C4-2B (cell line): ENCODE data around the gene UBN2.

Experiments
- CTCF ChIP-seq: fragments of 450-650 bp; conservative IDR thresholded peaks from 2 replicates; pipeline ENCODE4 v1.5.1; 2017; ENCODE audit warnings: mild to moderate bottlenecking
- ZFX ChIP-seq: fragments of 450-650 bp; IDR thresholded peaks from 2 replicates; pipeline ENCODE4 v1.6.1; 2017

- TF ChIP-seq CTCF (no peak), ZFX (no peak)
These were observed 101.8 kb downstream of the UBN2 start for GRCh38 chr7:139332697-139333359.
